K562 (cell line): Measurements from ENCODE around the gene GNG14. TPM values are rescaled to one million over a fixed set of nuclear protein-coding genes. Genes with fewer than 3 reads are reported as not detected.

Experiments
- BRD4 ChIP-seq: fragments of 200-600 bp; sonication (generic); IDR thresholded peaks from 2 replicates; pipeline ENCODE4 v1.6.1; 2017; ENCODE audit warnings: inconsistent platforms
- FOS ChIP-seq: IDR thresholded peaks from 3 replicates; pipeline ENCODE4 v1.6.1; 2011; ENCODE audit not compliant: insufficient read length; ENCODE audit errors: extremely low read depth
- FOSL1 ChIP-seq: fragments of 200-800 bp; sonication (Bioruptor generic); conservative IDR thresholded peaks from 2 replicates; pipeline ENCODE4 v1.6.1; 2016; ENCODE audit warnings: missing genetic modification characterization, missing compliant biosample characterization
- JUNB ChIP-seq: fragments of 450-650 bp; formaldehyde crosslinking; conservative IDR thresholded peaks from 2 replicates; pipeline ENCODE4 v1.4.0; 2020; ENCODE audit warnings: mild to moderate bottlenecking
- MTA1 ChIP-seq: fragments of 450-650 bp; IDR thresholded peaks from 2 replicates; pipeline ENCODE4 v1.6.1; 2017; ENCODE audit warnings: borderline replicate concordance
- NKRF ChIP-seq: fragments of 450-650 bp; IDR thresholded peaks from 2 replicates; pipeline ENCODE4 v1.6.1; 2016; ENCODE audit warnings: borderline replicate concordance
- PHF8 ChIP-seq: fragments of 200-600 bp; sonication (generic); IDR thresholded peaks from 2 replicates; pipeline ENCODE4 v1.6.1; 2012; ENCODE audit warnings: mixed run types, mild to moderate bottlenecking, inconsistent platforms, low read length, moderate library complexity, borderline replicate concordance
- PPARD ChIP-seq: fragments of 250-450 bp; sonication (Bioruptor Pico); IDR thresholded peaks from 2 replicates; pipeline ENCODE4 v1.8.0; 2022; ENCODE audit warnings: inconsistent platforms, mild to moderate bottlenecking, moderate library complexity
- PYGO2 ChIP-seq: fragments of 450-650 bp; IDR thresholded peaks from 2 replicates; pipeline ENCODE4 v1.6.1; 2016; ENCODE audit warnings: mild to moderate bottlenecking, missing genetic modification characterization, moderate library complexity, missing compliant biosample characterization
- REST ChIP-seq, 2 experiments: fragments of 450-650 bp; formaldehyde crosslinking in 1 of 2; IDR thresholded peaks; 2 replicates each; pipeline versions ENCODE4 v1.4.0 to v1.6.1; 2014 to 2020; ENCODE audit warnings: mild to moderate bottlenecking in 2 of 2, borderline replicate concordance in 1 of 2, low read depth in 1 of 2
- SRF ChIP-seq, 2 experiments: fragments of 250-450, 450-650 bp in 1 of 2; sonication (Bioruptor Pico) in 1 of 2; sonication (generic) in 1 of 2; formaldehyde crosslinking; IDR thresholded peaks; 2 replicates each; pipeline versions ENCODE4 v1.5.0 to v1.5.1; 2020 to 2022; ENCODE audit warnings: mild to moderate bottlenecking in 1 of 2, missing genetic modification reagents in 1 of 2
- TARDBP ChIP-seq: fragments of 450-650 bp; IDR thresholded peaks from 2 replicates; pipeline ENCODE4 v1.6.1; 2016
- TEAD2 ChIP-seq: fragments of 450-650 bp; IDR thresholded peaks from 2 replicates; pipeline ENCODE4 v1.6.1; 2016; ENCODE audit warnings: missing genetic modification characterization, control low read depth, missing compliant biosample characterization
- ZNF23 ChIP-seq: fragments of 250-450 bp; sonication (Bioruptor Pico); IDR thresholded peaks from 2 replicates; pipeline ENCODE4 v1.4.0; 2020; ENCODE audit warnings: mild to moderate bottlenecking
- ZNF274 ChIP-seq: IDR thresholded peaks from 2 replicates; pipeline ENCODE4 v1.6.1; 2011; ENCODE audit warnings: low read depth, mild to moderate bottlenecking, low read length, moderate library complexity, borderline replicate concordance
- polyA plus RNA-seq, 8 experiments: library from polyadenylated mRNA; depleted of rRNA in 4 of 8; stranded (reverse) in 5 of 8; unstranded in 3 of 8; fragments of >200 nt; fragmentation: Nextera tagmentation in 2 of 8; fragmentation: Illumina TruSeq in 1 of 8; extraction: Ambion mirVana in 2 of 8; extraction: Trizol in 1 of 8; gene quantifications; 2 replicates each; pipeline versions ENCODE4 v1.2.1 to v1.2.3, GENCODE V29; 2011 to 2014; ENCODE audit warnings: inconsistent platforms in 1 of 8, missing spikeins in 1 of 8
- total RNA-seq, 7 experiments: library from RNA; depleted of rRNA in 6 of 7; stranded (reverse); fragments of >200 nt in 6 of 7; fragmentation: Illumina TruSeq in 2 of 7; extraction: Trizol in 2 of 7; gene quantifications; 2 replicates each; pipeline versions ENCODE4 v1.2.1 to v1.2.3, GENCODE V29; 2011 to 2021; ENCODE audit warnings: low replicate concordance in 1 of 7

Gene GNG14
- total and polyA plus RNA-seq, 9 of the 15 experiments (the other 6 are each of a cell fraction or from before 2014, with no cell fraction given), result not detected

- TF ChIP-seq PYGO2 (tag), result no peak
- TF ChIP-seq SRF (CRISPR knock-in tag; IDR thresholded peaks at IDR 0.05), result no peak
- TF ChIP-seq ZNF23 (CRISPR knock-in tag), result no peak
- TF ChIP-seq ZNF274, result no peak
- peak; percentile 71; the same call in 1 of the 2 replicates for TF ChIP-seq BRD4
- no peak; the same call in 1 of the 2 replicates for TF ChIP-seq NKRF
- no peak for TF ChIP-seq TARDBP
- TF ChIP-seq JUNB (CRISPR knock-in tag), result no peak
- no peak for TF ChIP-seq MTA1
- TF ChIP-seq FOS, result no peak
- TF ChIP-seq PHF8, result peak; percentile 69
- no peak for TF ChIP-seq REST (IDR thresholded peaks at IDR 0.05; ENCODE audit: borderline replicate concordance)
- TF ChIP-seq REST (CRISPR knock-in tag; IDR thresholded peaks at IDR 0.05; ENCODE audit: low read depth), result no peak
- TF ChIP-seq TEAD2, result no peak
- TF ChIP-seq FOSL1 (tag), result 0 out of 2 replicates have a peak, but pooled peaks have one; percentile 28
- no peak for TF ChIP-seq PPARD (CRISPR knock-in tag)
Measured at GRCh38 chr19:12721656-12722565, 34.1 kb downstream of the GNG14 start (continued).
